H9 (cell line): Measurements from ENCODE around the gene THBS3. TPM values are rescaled to one million over a fixed set of nuclear protein-coding genes. Genes with fewer than 3 reads are reported as not detected.

ENCODE experiments used
- DNase-seq: peaks from one replicate; pipeline ENCODE4 v3.0.0-alpha.2; 2017
- H2AFZ ChIP-seq: one replicate; pipeline ENCODE4 v1.6.1; 2013; ENCODE audit warnings: mild to moderate bottlenecking, low read length, control low read depth, moderate library complexity
- H2AK5ac ChIP-seq: 2 replicates; pipeline ENCODE4 v1.6.1; 2013; ENCODE audit warnings: low read length, control low read depth, mixed read lengths; ENCODE audit not compliant: insufficient read length
- H2BK120ac ChIP-seq: one replicate; pipeline ENCODE4 v1.6.1; 2013; ENCODE audit warnings: low read depth, mild to moderate bottlenecking, low read length, control low read depth, inconsistent platforms; ENCODE audit not compliant: poor library complexity, severe bottlenecking
- H2BK12ac ChIP-seq: 2 replicates; pipeline ENCODE4 v1.6.1; 2013; ENCODE audit warnings: low read length, control low read depth, mixed read lengths, low read depth; ENCODE audit not compliant: insufficient read length
- H2BK15ac ChIP-seq: 2 replicates; pipeline ENCODE4 v1.6.1; 2013; ENCODE audit warnings: low read depth, low read length, control low read depth
- H2BK20ac ChIP-seq: one replicate; pipeline ENCODE4 v1.6.1; 2013; ENCODE audit warnings: low read depth, mild to moderate bottlenecking, low read length, control low read depth, inconsistent platforms; ENCODE audit not compliant: poor library complexity, severe bottlenecking
- H2BK5ac ChIP-seq: 2 replicates; pipeline ENCODE4 v1.6.1; 2013; ENCODE audit warnings: low read length, control low read depth, mixed read lengths; ENCODE audit not compliant: insufficient read length
- H3K14ac ChIP-seq: 2 replicates; pipeline ENCODE4 v1.6.1; 2013; ENCODE audit warnings: low read length, control low read depth; ENCODE audit not compliant: insufficient read depth
- H3K18ac ChIP-seq: 2 replicates; pipeline ENCODE4 v1.6.1; 2013; ENCODE audit warnings: low read depth, mild to moderate bottlenecking, mixed read lengths, low read length, control low read depth; ENCODE audit not compliant: insufficient read length
- H3K23ac ChIP-seq: 2 replicates; pipeline ENCODE4 v1.6.1; 2013; ENCODE audit warnings: low read length, control low read depth, mixed read lengths, low read depth; ENCODE audit not compliant: insufficient read length
- H3K23me2 ChIP-seq: 2 replicates; pipeline ENCODE4 v1.6.1; 2013; ENCODE audit warnings: low read depth, mild to moderate bottlenecking, mixed read lengths, low read length, control low read depth; ENCODE audit not compliant: insufficient read length, poor library complexity, severe bottlenecking
- H3K27ac ChIP-seq: 2 replicates; pipeline ENCODE4 v1.5.1; 2013; ENCODE audit warnings: low read length, control low read depth, mixed read lengths, low read depth; ENCODE audit not compliant: insufficient read length
- H3K27me3 ChIP-seq: 2 replicates; pipeline ENCODE4 v1.6.1; 2013; ENCODE audit warnings: low read length, control low read depth, inconsistent platforms; ENCODE audit not compliant: insufficient read depth
- H3K4ac ChIP-seq: 2 replicates; pipeline ENCODE4 v1.6.1; 2013; ENCODE audit warnings: low read depth, mild to moderate bottlenecking, control low read depth, inconsistent platforms, low read length, moderate library complexity
- H3K4me1 ChIP-seq: 2 replicates; pipeline ENCODE4 v1.6.1; 2013; ENCODE audit warnings: low read length, control low read depth, inconsistent platforms; ENCODE audit not compliant: insufficient read depth
- H3K4me2 ChIP-seq: 2 replicates; pipeline ENCODE4 v1.6.1; 2013; ENCODE audit warnings: low read length, control low read depth, mixed read lengths; ENCODE audit not compliant: insufficient read length, insufficient read depth
- H3K56ac ChIP-seq: 2 replicates; pipeline ENCODE4 v1.6.1; 2013; ENCODE audit warnings: low read depth, mild to moderate bottlenecking, mixed read lengths, low read length, control low read depth; ENCODE audit not compliant: insufficient read length
- H3K79me1 ChIP-seq: 2 replicates; pipeline ENCODE4 v1.6.1; 2013; ENCODE audit warnings: low read depth, mild to moderate bottlenecking, moderate library complexity, low read length, control low read depth, inconsistent platforms; ENCODE audit not compliant: insufficient read depth, poor library complexity, severe bottlenecking
- H3K79me2 ChIP-seq: 2 replicates; pipeline ENCODE4 v1.6.1; 2013; ENCODE audit warnings: low read length, control low read depth, inconsistent platforms; ENCODE audit not compliant: insufficient read depth
- H3K9ac ChIP-seq: 2 replicates; pipeline ENCODE4 v1.6.1; 2013; ENCODE audit warnings: low read length, control low read depth, mixed read lengths; ENCODE audit not compliant: insufficient read length; ENCODE audit errors: extremely low read depth
- H3K9me3 ChIP-seq: one replicate; pipeline ENCODE4 v1.6.1; 2013; ENCODE audit warnings: low read depth, low read length, inconsistent platforms; ENCODE audit not compliant: control insufficient read depth
- H3T11ph ChIP-seq: one replicate; pipeline ENCODE4 v1.6.1; 2013; ENCODE audit warnings: mild to moderate bottlenecking, low read length, control low read depth, inconsistent platforms
- H4K20me1 ChIP-seq: one replicate; pipeline ENCODE4 v1.6.1; 2013; ENCODE audit not compliant: control insufficient read depth, insufficient read length, insufficient read depth
- H4K5ac ChIP-seq: 2 replicates; pipeline ENCODE4 v1.6.1; 2013; ENCODE audit warnings: low read depth, mild to moderate bottlenecking, mixed read lengths, low read length, control low read depth; ENCODE audit not compliant: insufficient read length
- H4K8ac ChIP-seq: replicated peaks from 2 replicates; pipeline ENCODE4 v1.6.1; 2013; ENCODE audit warnings: low read length, control low read depth, mixed read lengths, low read depth; ENCODE audit not compliant: insufficient read length
- H4K91ac ChIP-seq: 2 replicates; pipeline ENCODE4 v1.6.1; 2013; ENCODE audit warnings: low read depth, mild to moderate bottlenecking, moderate library complexity, mixed read lengths, low read length, control low read depth; ENCODE audit not compliant: insufficient read length
- H3K27ac Mint-ChIP-seq, 3 experiments: 2 replicates in 2 of 3; 3 replicates in 1 of 3; pipeline ENCODE4 v1.8.0; 2020 to 2021; ENCODE audit warnings: mixed read lengths in 3 of 3, mild to moderate bottlenecking in 1 of 3, moderate library complexity in 1 of 3
- H3K27me3 Mint-ChIP-seq: 2 replicates; pipeline ENCODE4 v1.8.0; 2021; ENCODE audit warnings: low read depth, mild to moderate bottlenecking, moderate library complexity, mixed read lengths
- H3K36me3 Mint-ChIP-seq, 3 experiments: 2 replicates in 2 of 3; 3 replicates in 1 of 3; pipeline ENCODE4 v1.8.0; 2020 to 2021; ENCODE audit warnings: low read depth in 3 of 3, mixed read lengths in 3 of 3; ENCODE audit not compliant: insufficient read depth in 1 of 3
- H3K4me1 Mint-ChIP-seq, 2 experiments: 2 replicates each; pipeline ENCODE4 v1.8.0; 2020; ENCODE audit warnings: mixed read lengths in 2 of 2
- H3K4me3 Mint-ChIP-seq, 2 experiments: 2 replicates in 1 of 2; 3 replicates in 1 of 2; pipeline ENCODE4 v1.8.0; 2020 to 2021; ENCODE audit warnings: mild to moderate bottlenecking in 2 of 2, mixed read lengths in 2 of 2, moderate library complexity in 1 of 2
- H3K9me3 Mint-ChIP-seq, 2 experiments: 2 replicates in 1 of 2; 3 replicates in 1 of 2; pipeline ENCODE4 v1.8.0; 2020; ENCODE audit warnings: mild to moderate bottlenecking in 2 of 2, mixed read lengths in 2 of 2, moderate library complexity in 1 of 2
- WGBS: extraction: QIAGEN DNeasy Blood & Tissue Kit; methylation state at CpG from one replicate; pipeline ENCODE4 v1.1.7; 2013; ENCODE audit warnings: missing lambda C conversion rate, low lambda C conversion rate, mixed read lengths; ENCODE audit not compliant: insufficient read length; ENCODE audit errors: extremely low coverage; 5-methylcytosine and 5-hydroxymethylcytosine counted together
- total RNA-seq: library from RNA; stranded (reverse); gene quantifications from 2 replicates; pipeline ENCODE4 v1.2.1, GENCODE V29; 2021
- TF ChIP-seq, protein P1 (sequence below): fragments of 200-600 bp; sonication (generic); conservative IDR thresholded peaks from 3 replicates; pipeline ENCODE4 v1.8.0; 2021; ENCODE audit warnings: antibody characterized with exemption, mild to moderate bottlenecking

THBS3 gene
- total RNA-seq, 1 experiment from 2014 or later: 5.9 TPM

DNA sequence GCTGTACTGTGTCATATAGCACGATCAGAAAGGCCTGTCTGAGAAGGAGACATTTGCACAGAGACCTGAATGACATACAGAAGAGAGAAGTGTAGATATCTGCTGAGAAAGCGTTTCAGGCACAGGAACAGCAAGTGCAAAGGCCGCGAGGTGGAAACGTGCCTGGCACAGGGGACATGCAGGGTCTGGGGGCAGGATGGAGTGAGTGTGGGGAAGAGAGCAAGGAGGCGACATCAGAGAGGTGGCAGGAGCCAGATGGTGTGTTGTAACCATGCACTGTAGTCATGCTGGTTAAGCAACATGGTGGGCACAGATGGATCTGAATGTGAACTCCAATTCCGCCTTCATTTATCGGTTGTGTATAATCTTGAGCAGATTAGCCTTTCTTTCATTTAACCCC is 47.6 kb downstream of the THBS3 start:
- no peak overlapping the region for H3K23ac ChIP-seq
- WGBS: no CpG with 5 or more reads among the region's 8 CpGs
- Mint-ChIP-seq H3K36me3 (no peaks in the 10 kb centered on the region), H3K4me3 (no peak overlapping the region), H3K4me1 (no peaks in the 10 kb centered on the region), H3K27me3 (peaks cover 27% of the 10 kb centered on the region), H3K9me3 (peaks cover 0 to 5% of the 10 kb centered on the region in 2 experiments; a peak in 3 of 5 replicates), H3K27ac (no peak overlapping the region)
- no peak overlapping the region for H3K27ac ChIP-seq
- H3K18ac ChIP-seq: no peak overlapping the region
- H3K56ac ChIP-seq: no peak overlapping the region
- no peaks in the 10 kb centered on the region for H3K23me2 ChIP-seq
- H4K8ac ChIP-seq: no peak overlapping the region
- no peaks in the 10 kb centered on the region for H3K4me1 ChIP-seq
- no peaks in the 10 kb centered on the region for H3K9me3 ChIP-seq
- H3K4me2 ChIP-seq: no peak overlapping the region
- no peaks in the 10 kb centered on the region for H3K27me3 ChIP-seq
- H2BK15ac ChIP-seq: no peak overlapping the region
- H3T11ph ChIP-seq: no peak overlapping the region
- no peak overlapping the region for H3K4ac ChIP-seq
- H3K79me2 ChIP-seq: no peaks in the 10 kb centered on the region
- no peak overlapping the region for H4K91ac ChIP-seq
- H3K9ac ChIP-seq: no peak overlapping the region
- no peak overlapping the region for H2BK5ac ChIP-seq
- H2AK5ac ChIP-seq: no peak overlapping the region
- no peaks in the 10 kb centered on the region for H3K79me1 ChIP-seq
- TF ChIP-seq, protein P1, sequence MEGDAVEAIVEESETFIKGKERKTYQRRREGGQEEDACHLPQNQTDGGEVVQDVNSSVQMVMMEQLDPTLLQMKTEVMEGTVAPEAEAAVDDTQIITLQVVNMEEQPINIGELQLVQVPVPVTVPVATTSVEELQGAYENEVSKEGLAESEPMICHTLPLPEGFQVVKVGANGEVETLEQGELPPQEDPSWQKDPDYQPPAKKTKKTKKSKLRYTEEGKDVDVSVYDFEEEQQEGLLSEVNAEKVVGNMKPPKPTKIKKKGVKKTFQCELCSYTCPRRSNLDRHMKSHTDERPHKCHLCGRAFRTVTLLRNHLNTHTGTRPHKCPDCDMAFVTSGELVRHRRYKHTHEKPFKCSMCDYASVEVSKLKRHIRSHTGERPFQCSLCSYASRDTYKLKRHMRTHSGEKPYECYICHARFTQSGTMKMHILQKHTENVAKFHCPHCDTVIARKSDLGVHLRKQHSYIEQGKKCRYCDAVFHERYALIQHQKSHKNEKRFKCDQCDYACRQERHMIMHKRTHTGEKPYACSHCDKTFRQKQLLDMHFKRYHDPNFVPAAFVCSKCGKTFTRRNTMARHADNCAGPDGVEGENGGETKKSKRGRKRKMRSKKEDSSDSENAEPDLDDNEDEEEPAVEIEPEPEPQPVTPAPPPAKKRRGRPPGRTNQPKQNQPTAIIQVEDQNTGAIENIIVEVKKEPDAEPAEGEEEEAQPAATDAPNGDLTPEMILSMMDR: no peak
- H4K20me1 ChIP-seq: no peaks in the 10 kb centered on the region
- H2BK120ac ChIP-seq: no peak overlapping the region
- H2BK20ac ChIP-seq: no peak overlapping the region
- no peak for DNase-seq
- H3K14ac ChIP-seq: no peak overlapping the region
- H2AFZ ChIP-seq: no peak overlapping the region
- no peak overlapping the region for H4K5ac ChIP-seq
- H2BK12ac ChIP-seq: no peak overlapping the region
